ENCODE data around the gene ACO2. TPM values are rescaled to one million over a fixed set of nuclear protein-coding genes. Genes with fewer than 3 reads are reported as not detected.

ACO2 gene
- total and polyA plus RNA-seq, 2 of the 4 experiments (the other 2 are of a cell fraction) = 71.3 to 72.9 TPM

GRCh38 chr22:41521126-41521525, 52.2 kb downstream of the ACO2 start:
- CTCF ChIA-PET = interaction anchor here (0.6 kb wide), 1 partner anchor 154 kb away, joined by 4 read pairs; no protein-coding TSS in a partner anchor
- H3K4ac ChIP-seq (ENCODE audit: low read depth, low read length) = no peak overlapping the region
- H2BK20ac ChIP-seq (ENCODE audit: low read depth, low read length) = no peak overlapping the region
- no peak overlapping the region for H3K14ac ChIP-seq (replicated peaks; ENCODE audit: low read depth, low read length)
- H3K9ac ChIP-seq (ENCODE audit: low read depth, low read length) = no peak overlapping the region
- H3K27ac ChIP-seq (ENCODE audit: insufficient read depth, low read length) = no peak overlapping the region
- H2BK5ac ChIP-seq (ENCODE audit: low read depth, low read length, poor library complexity, severe bottlenecking) = no peak overlapping the region
- H3K56ac ChIP-seq (ENCODE audit: extremely low read depth, insufficient read depth, low read length) = no peak overlapping the region
- H3K36me3 ChIP-seq (ENCODE audit: control insufficient read depth, insufficient read depth, low read length) = peaks cover 32% of the 10 kb centered on the region
- H3K9me3 ChIP-seq (ENCODE audit: control insufficient read depth, insufficient read depth, low read length) = no peaks in the 10 kb centered on the region
- H2AFZ ChIP-seq (replicated peaks; ENCODE audit: low read length, poor library complexity) = no peak overlapping the region
- no peak overlapping the region for H2BK15ac ChIP-seq (ENCODE audit: low read depth, low read length)
- TF ChIP-seq BHLHE40 (IDR thresholded peaks at IDR 0.05; ENCODE audit: low read depth, low read length) (no peak), RFX5 (IDR thresholded peaks at IDR 0.05; ENCODE audit: low read depth, low read length) (no peak), POLR2A (IDR thresholded peaks at IDR 0.05; ENCODE audit: low read depth, low read length) (no peak), MAZ (IDR thresholded peaks at IDR 0.05; ENCODE audit: borderline replicate concordance, low read depth, low read length) (no peak), RAD21 (IDR thresholded peaks at IDR 0.05; ENCODE audit: low read length) (no peak), USF2 (IDR thresholded peaks at IDR 0.05; ENCODE audit: low read depth, low read length) (no peak), MAFK (IDR thresholded peaks at IDR 0.05; ENCODE audit: low read depth, low read length) (no peak), MXI1 (IDR thresholded peaks at IDR 0.05; ENCODE audit: borderline replicate concordance, low read depth, low read length) (no peak), RCOR1 (IDR thresholded peaks at IDR 0.05; ENCODE audit: insufficient replicate concordance, low read length) (no peak), ELK1 (IDR thresholded peaks at IDR 0.05; ENCODE audit: borderline replicate concordance, low read depth, low read length) (no peak), CEBPB (IDR thresholded peaks at IDR 0.05; ENCODE audit: low read depth, low read length) (no peak), NFE2L2 (IDR thresholded peaks at IDR 0.05; ENCODE audit: low read depth, low read length) (no peak), SMC3 (IDR thresholded peaks at IDR 0.05; ENCODE audit: low read depth, low read length) (no peak), CHD1 (IDR thresholded peaks at IDR 0.05; ENCODE audit: low read depth, low read length) (no peak), FOS (IDR thresholded peaks at IDR 0.05; ENCODE audit: low read depth, low read length) (no peak), CTCF (conservative IDR thresholded peaks at IDR 0.05; ENCODE audit: low read depth, low read length) (no peak)
- H4K5ac ChIP-seq (ENCODE audit: low read depth, low read length) = no peak overlapping the region
- H3K4me1 ChIP-seq (ENCODE audit: control insufficient read depth, insufficient read depth, low read length) = peaks cover 25% of the 10 kb centered on the region
- no peak overlapping the region for H2BK120ac ChIP-seq (ENCODE audit: low read depth, low read length)
- no peak overlapping the region for H2AK9ac ChIP-seq (replicated peaks; ENCODE audit: low read depth, low read length, poor library complexity)
- POLR2A ChIA-PET (ENCODE audit: unreplicated experiment) = no interaction called here
- no CpG with 5 or more reads among the region's 3 CpGs for WGBS, 2 experiments (ENCODE audit: extremely low coverage in 2 of 2, insufficient read length in 1 of 2)
- H3K27me3 ChIP-seq (ENCODE audit: control insufficient read depth, insufficient read depth, low read length) = no peaks in the 10 kb centered on the region
- no peak overlapping the region for H3K4me2 ChIP-seq (ENCODE audit: low read depth, low read length)
- in situ Hi-C loops (cut with MboI; ENCODE audit: low sequenced_read_pairs) = loop anchor here (25.0 kb wide), 1 partner anchor 584 kb away; no protein-coding TSS in a partner anchor
- no peak overlapping the region for H4K91ac ChIP-seq (ENCODE audit: insufficient read depth, low read depth, low read length)
- intact Hi-C loops (cut with micrococcal nuclease) = no loop called here
- dilution Hi-C loops (cut with HindIII; ENCODE audit: low sequenced_read_pairs, unreplicated experiment) = no loop called here
- ATAC-seq (ENCODE audit: low read depth) = no peak
- BruUV-seq (replicated peaks) = no TSS peak
- H4K20me1 ChIP-seq (ENCODE audit: insufficient read depth, low read length) = peaks cover 20% of the 10 kb centered on the region
- H3K23ac ChIP-seq (ENCODE audit: low read depth, low read length) = no peak overlapping the region; the same call in 1 of the 2 replicates
- H3K18ac ChIP-seq (ENCODE audit: low read depth, low read length) = no peak overlapping the region
- peaks cover 15% of the 10 kb centered on the region; the same call in 1 of the 2 replicates for H3K9me1 ChIP-seq (ENCODE audit: insufficient read depth, low read length)
- H3K4me3 ChIP-seq (ENCODE audit: insufficient read depth, low read depth, low read length) = no peak overlapping the region
- no peak overlapping the region for H2AK5ac ChIP-seq (ENCODE audit: low read depth, low read length)
- H4K8ac ChIP-seq (ENCODE audit: low read depth in 2 of 2, low read length in 2 of 2) = no peak overlapping the region
- H3K79me1 ChIP-seq (ENCODE audit: low read depth in 1 of 2, low read length in 2 of 2) = peaks cover 6 to 40% of the 10 kb centered on the region in 2 experiments; a peak in 3 of 4 replicates
- no peak for DNase-seq
